ENCODE results near the gene WDR45B. TPM values are rescaled to one million over a fixed set of nuclear protein-coding genes. Genes with fewer than 3 reads are reported as not detected.

WDR45B gene
- total RNA-seq, 1 donor from 2014 or later, result 65.1 TPM

DNA sequence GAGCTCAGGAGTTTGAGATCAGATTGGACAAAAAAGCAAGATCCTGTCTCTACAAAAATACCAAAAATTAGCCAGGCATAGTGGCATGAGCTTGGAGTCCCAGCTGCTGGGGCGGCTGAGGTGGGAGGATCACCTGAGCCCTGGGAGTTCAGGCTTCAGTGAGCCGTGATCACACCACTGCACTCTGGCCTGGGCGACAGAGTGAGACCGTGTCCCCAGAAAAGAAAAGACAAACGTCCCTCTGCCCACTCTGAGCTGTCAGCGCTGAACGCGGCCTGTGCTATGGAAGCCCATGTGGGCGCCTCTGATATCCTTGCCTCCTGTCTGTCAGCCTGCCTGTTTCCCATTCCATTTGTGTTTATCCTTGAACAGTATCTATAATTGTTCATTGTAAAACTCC lies 78.0 kb downstream of the WDR45B start:
- Histone ChIP-seq H3K4me1 (peaks cover 25% of the 10 kb centered on the region), H3K36me3 (peaks cover 85% of the 10 kb centered on the region), H3K9me3 (no peaks in the 10 kb centered on the region), H3K27me3 (no peaks in the 10 kb centered on the region), H3K27ac (no peak overlapping the region), H3K4me3 (no peak overlapping the region)
- DNase-seq, result no peak
- no peak for ATAC-seq
- TF ChIP-seq, protein P1, sequence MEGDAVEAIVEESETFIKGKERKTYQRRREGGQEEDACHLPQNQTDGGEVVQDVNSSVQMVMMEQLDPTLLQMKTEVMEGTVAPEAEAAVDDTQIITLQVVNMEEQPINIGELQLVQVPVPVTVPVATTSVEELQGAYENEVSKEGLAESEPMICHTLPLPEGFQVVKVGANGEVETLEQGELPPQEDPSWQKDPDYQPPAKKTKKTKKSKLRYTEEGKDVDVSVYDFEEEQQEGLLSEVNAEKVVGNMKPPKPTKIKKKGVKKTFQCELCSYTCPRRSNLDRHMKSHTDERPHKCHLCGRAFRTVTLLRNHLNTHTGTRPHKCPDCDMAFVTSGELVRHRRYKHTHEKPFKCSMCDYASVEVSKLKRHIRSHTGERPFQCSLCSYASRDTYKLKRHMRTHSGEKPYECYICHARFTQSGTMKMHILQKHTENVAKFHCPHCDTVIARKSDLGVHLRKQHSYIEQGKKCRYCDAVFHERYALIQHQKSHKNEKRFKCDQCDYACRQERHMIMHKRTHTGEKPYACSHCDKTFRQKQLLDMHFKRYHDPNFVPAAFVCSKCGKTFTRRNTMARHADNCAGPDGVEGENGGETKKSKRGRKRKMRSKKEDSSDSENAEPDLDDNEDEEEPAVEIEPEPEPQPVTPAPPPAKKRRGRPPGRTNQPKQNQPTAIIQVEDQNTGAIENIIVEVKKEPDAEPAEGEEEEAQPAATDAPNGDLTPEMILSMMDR (IDR thresholded peaks at IDR 0.05), result no peak
- intact Hi-C loops (cut with DNase I), result no loop called here

DNA sequence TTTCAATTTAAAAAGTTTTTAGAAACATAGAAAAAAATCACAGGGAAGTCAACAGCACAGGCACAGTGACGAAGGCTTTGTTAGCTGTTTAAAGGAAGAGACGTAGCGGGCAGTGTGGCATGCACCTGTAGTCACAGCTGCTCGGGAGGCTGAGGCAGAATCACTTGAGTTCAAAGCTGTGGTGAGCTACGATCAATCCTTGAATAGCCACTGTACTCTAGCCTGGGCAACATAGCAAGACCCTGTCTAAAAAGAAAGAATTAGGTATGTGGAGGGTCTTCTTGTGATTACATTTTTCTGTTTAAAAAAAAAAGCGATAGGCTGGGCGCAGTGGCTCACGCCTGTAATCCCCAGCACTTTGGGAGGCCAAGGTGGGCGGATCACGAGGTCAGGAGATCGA lies 78.6 kb downstream of the WDR45B start:
- intact Hi-C loops (cut with DNase I), result no loop called here
- ATAC-seq (no peak), DNase-seq (no peak)
- Histone ChIP-seq H3K4me3 (no peak overlapping the region), H3K4me1 (peaks cover 29% of the 10 kb centered on the region), H3K36me3 (peaks cover 83% of the 10 kb centered on the region), H3K27ac (no peak overlapping the region), H3K27me3 (no peaks in the 10 kb centered on the region), H3K9me3 (no peaks in the 10 kb centered on the region)
- TF ChIP-seq, protein P1 (IDR thresholded peaks at IDR 0.05), result no peak

DNA sequence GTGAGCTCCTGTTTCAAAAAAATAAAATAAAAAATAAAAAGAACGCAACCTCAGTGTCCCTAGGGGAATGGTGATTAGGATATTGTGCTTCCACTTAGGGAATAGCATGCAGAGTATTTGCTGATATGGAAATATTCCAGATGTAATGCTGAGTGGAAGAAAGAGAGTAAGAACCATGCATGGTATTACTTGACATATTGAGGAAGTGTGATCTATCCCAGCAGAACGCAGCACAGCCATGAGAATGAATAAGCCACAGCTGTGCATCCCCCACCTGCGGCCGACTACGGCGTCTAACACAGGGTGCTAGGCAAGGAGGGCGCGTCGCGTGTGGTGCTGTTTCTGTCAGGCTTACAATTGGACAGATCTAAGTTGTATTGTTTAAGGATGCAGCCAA lies 79.2 kb downstream of the WDR45B start:
- Histone ChIP-seq H3K36me3 (peaks cover 76% of the 10 kb centered on the region), H3K27ac (peak overlapping the region; percentile 42), H3K9me3 (no peaks in the 10 kb centered on the region), H3K4me3 (no peak overlapping the region), H3K4me1 (peaks cover 33% of the 10 kb centered on the region), H3K27me3 (no peaks in the 10 kb centered on the region)
- ATAC-seq (no peak), DNase-seq (no peak)
- intact Hi-C loops (cut with DNase I), result no loop called here
- TF ChIP-seq, protein P1 (IDR thresholded peaks at IDR 0.05), result no peak

DNA sequence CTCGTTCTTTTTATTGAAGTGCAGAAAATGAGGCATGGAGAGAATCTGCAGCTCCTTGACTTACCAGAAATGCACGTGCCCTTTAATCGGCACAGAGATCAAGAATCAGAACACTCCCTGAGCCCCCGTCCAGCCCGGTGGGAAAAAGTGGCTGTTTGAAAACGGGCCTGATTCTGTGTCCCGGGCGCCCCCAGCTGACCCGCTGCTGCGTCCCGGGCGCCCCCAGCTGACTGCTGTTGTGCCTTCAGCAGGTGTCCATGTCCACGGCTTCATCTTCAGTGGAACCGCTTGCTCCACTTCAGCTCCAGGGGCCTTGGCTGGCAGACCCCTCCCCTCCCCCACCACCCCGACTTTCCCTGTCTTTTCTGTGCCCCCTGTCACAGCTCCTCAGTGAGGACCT lies 81.0 kb downstream of the WDR45B start:
- DNase-seq (no peak), ATAC-seq (no peak)
- Histone ChIP-seq H3K27me3 (no peaks in the 10 kb centered on the region), H3K4me3 (no peak overlapping the region), H3K36me3 (peaks cover 62% of the 10 kb centered on the region), H3K27ac (no peak overlapping the region), H3K9me3 (no peaks in the 10 kb centered on the region), H3K4me1 (peaks cover 35% of the 10 kb centered on the region)
- intact Hi-C loops (cut with DNase I), result no loop called here
- TF ChIP-seq, protein P1 (IDR thresholded peaks at IDR 0.05), result no peak

DNA sequence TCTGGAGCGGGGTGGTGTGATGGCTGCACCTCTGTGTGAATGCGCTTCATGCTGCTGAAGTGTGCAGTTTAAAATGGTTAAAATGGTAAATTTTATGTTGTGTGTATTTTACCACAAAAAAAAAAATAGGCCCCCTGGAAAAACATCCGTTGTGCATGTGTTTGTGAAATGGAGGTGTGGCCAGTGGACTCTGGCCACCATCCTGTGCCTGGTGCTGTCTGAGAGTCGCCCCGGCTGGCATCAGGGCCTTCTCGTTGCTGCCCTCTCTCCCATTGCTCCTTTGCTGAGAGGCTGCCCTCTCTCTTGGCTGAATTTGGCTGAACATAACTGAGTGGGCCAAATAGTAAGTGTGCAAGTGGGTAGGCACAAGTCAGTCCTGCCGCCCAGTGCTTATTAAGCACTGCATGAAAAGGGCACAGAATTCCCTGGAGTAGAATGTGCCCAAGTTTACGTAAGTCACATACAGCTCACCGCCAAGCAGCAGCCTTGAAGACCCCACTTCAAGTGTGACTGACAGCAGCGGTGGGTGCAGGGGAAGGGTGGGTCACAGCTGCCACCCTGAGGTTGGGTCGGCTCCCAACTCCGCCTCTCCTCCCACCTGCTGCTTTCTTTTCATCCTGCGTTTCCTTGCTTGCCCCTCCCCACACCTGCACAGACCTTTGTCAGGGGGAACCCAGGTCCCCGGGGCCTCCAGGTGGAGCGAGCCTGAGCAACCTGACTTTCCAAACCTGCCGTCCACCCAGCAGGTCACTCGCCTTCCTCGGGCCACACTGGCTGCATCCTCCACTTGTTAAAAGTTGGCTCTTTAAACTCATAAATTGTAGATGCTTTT lies 81.9 kb downstream of the WDR45B start:
- TF ChIP-seq, protein P1 (IDR thresholded peaks at IDR 0.05), result no peak
- no peaks in the 10 kb centered on the region for H3K9me3 ChIP-seq
- intact Hi-C loops (cut with DNase I), result no loop called here
- no peaks in the 10 kb centered on the region for H3K27me3 ChIP-seq
- ATAC-seq, result no peak
- H3K36me3 ChIP-seq, result peaks cover 53% of the 10 kb centered on the region
- no peak for DNase-seq
- peaks cover 35% of the 10 kb centered on the region for H3K4me1 ChIP-seq
- H3K4me3 ChIP-seq, result no peak overlapping the region
- no peak overlapping the region for H3K27ac ChIP-seq

All from upper lobe of right lung (tissue), 1 donor.